PFSK-1 (cell line): Measurements from ENCODE around the gene OR6Q1. TPM values are rescaled to one million over a fixed set of nuclear protein-coding genes. Genes with fewer than 3 reads are reported as not detected.

Source experiments
- FOXP2 ChIP-seq: optimal IDR thresholded peaks from 2 replicates; pipeline ENCODE3; 2011; ENCODE audit warnings: borderline replicate concordance, control low read depth, inconsistent platforms; ENCODE audit not compliant: insufficient read depth; ENCODE audit errors: extremely low read length, extremely low read depth
- POLR2AphosphoS5 ChIP-seq: IDR thresholded peaks from 2 replicates; pipeline ENCODE4 v1.6.1; 2012; ENCODE audit warnings: low read depth, mild to moderate bottlenecking, control low read depth, low read length, moderate library complexity
- REST ChIP-seq, 2 experiments: IDR thresholded peaks; 2 replicates each; pipeline versions ENCODE4 v1.6.1 to v1.8.0; 2011 to 2012; ENCODE audit warnings: low read depth in 2 of 2, low read length in 2 of 2, control low read depth in 1 of 2, inconsistent platforms in 1 of 2, mild to moderate bottlenecking in 1 of 2, moderate library complexity in 1 of 2; ENCODE audit not compliant: insufficient read depth in 1 of 2
- SIN3A ChIP-seq: IDR thresholded peaks from 2 replicates; pipeline ENCODE4 v1.6.1; 2012; ENCODE audit warnings: mild to moderate bottlenecking, low read length, moderate library complexity, borderline replicate concordance; ENCODE audit not compliant: insufficient read depth
- TAF1 ChIP-seq: IDR thresholded peaks from 2 replicates; pipeline ENCODE4 v1.6.1; 2012; ENCODE audit warnings: low read length, control low read depth, borderline replicate concordance; ENCODE audit not compliant: insufficient read depth
- polyA plus RNA-seq: library from polyadenylated mRNA; unstranded; fragments of >200 nt; gene quantifications from one replicate; pipeline ENCODE4 v1.2.1, GENCODE V29; 2012; ENCODE audit warnings: low read depth, missing spikeins; ENCODE audit not compliant: insufficient read length

Gene OR6Q1
- polyA plus RNA-seq: not detected

- TF ChIP-seq POLR2AphosphoS5: no peak
- no peak for TF ChIP-seq TAF1
- TF ChIP-seq REST (IDR thresholded peaks at IDR 0.05; ENCODE audit: insufficient read depth in 1 of 2, low read depth in 2 of 2, low read length in 2 of 2): no peak
- no peak for TF ChIP-seq FOXP2
- TF ChIP-seq SIN3A: no peak
Observed at GRCh38 chr11:58030653-58031052, at the start of gene OR6Q1. OR6Q1 (plus strand) TSS chr11:58030953; CDS start chr11:58030953, 0 bp downstream.

GRCh38 chr11:57981536-57981935 is 49.2 kb upstream of the OR6Q1 start:
- TF ChIP-seq TAF1 (no peak), SIN3A (no peak), POLR2AphosphoS5 (no peak), FOXP2 (no peak), REST (IDR thresholded peaks at IDR 0.05; ENCODE audit: insufficient read depth in 1 of 2, low read depth in 2 of 2, low read length in 2 of 2) (no peak)

GRCh38 chr11:57982776-57983175 is 48.0 kb upstream of the OR6Q1 start:
- TF ChIP-seq POLR2AphosphoS5: no peak
- TF ChIP-seq TAF1: no peak
- TF ChIP-seq FOXP2: no peak
- TF ChIP-seq SIN3A: no peak
- TF ChIP-seq REST (IDR thresholded peaks at IDR 0.05; ENCODE audit: insufficient read depth in 1 of 2, low read depth in 2 of 2, low read length in 2 of 2): no peak

- TF ChIP-seq REST (IDR thresholded peaks at IDR 0.05; ENCODE audit: insufficient read depth in 1 of 2, low read depth in 2 of 2, low read length in 2 of 2) (no peak), SIN3A (no peak), TAF1 (no peak), FOXP2 (no peak), POLR2AphosphoS5 (no peak)
Observed at GRCh38 chr11:57983191-57983590, 47.6 kb upstream of the OR6Q1 start.

DNA sequence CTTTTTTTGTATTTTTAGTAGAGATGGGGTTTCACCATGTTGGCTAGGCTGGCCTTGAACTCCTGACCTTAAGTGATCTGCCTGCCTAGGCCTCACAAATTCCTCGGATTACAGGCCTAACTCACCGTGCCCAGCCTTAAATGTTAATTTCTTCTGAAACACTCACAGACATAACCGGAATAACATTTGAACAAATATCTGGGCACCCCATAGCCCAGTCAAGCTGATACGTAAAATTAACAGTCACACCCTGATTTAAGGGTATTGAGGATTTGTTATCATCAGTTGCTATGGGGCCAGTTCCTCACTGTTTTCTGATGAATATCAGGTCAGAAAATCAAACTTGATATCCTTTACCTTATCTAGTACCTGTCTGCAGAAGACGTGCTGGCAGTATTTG is 30.1 kb upstream of the OR6Q1 start:
- TF ChIP-seq FOXP2 (no peak), TAF1 (no peak), REST (IDR thresholded peaks at IDR 0.05; ENCODE audit: insufficient read depth in 1 of 2, low read depth in 2 of 2, low read length in 2 of 2) (no peak), SIN3A (no peak), POLR2AphosphoS5 (no peak)
